ENCODE results near the gene ATP8B3.

The ATP8B3 gene

GRCh38 chr19:1747285-1748114, 64.6 kb downstream of the ATP8B3 start (continued):
- TF ChIP-seq ZIC2 (tag by site-specific recombination; IDR thresholded peaks at IDR 0.05) (peak; percentile 63), ZNF398 (tag by site-specific recombination; IDR thresholded peaks at IDR 0.05) (peak; percentile 98), ZNF324 (tag by site-specific recombination; IDR thresholded peaks at IDR 0.05) (peak; percentile 73; the same call in 1 of the 2 replicates), ZNF341 (tag by site-specific recombination; IDR thresholded peaks at IDR 0.05; ENCODE audit: low read depth) (0 out of 2 replicates have a peak, but pooled peaks have one; percentile 27), ZBTB8A (tag by site-specific recombination; IDR thresholded peaks at IDR 0.05) (no peak), ZNF18 (tag by site-specific recombination; IDR thresholded peaks at IDR 0.05) (no peak), PRDM6 (tag by site-specific recombination; IDR thresholded peaks at IDR 0.05) (no peak), EGR2 (tag by site-specific recombination; IDR thresholded peaks at IDR 0.05; ENCODE audit: low read depth) (peak; percentile 93), INSM2 (tag by site-specific recombination; IDR thresholded peaks at IDR 0.05) (peak; percentile 61; the same call in 1 of the 2 replicates), ZSCAN30 (tag by site-specific recombination; IDR thresholded peaks at IDR 0.05) (0 out of 2 replicates have a peak, but pooled peaks have one; percentile 37), ZNF202 (tag by site-specific recombination; IDR thresholded peaks at IDR 0.05; ENCODE audit: borderline replicate concordance) (no peak), ZNF704 (tag by site-specific recombination; IDR thresholded peaks at IDR 0.05) (no peak), ZSCAN23 (tag by site-specific recombination; IDR thresholded peaks at IDR 0.05) (peak; percentile 45; the same call in 1 of the 2 replicates), ZFP69B (tag by site-specific recombination; IDR thresholded peaks at IDR 0.05) (peak; percentile 58), ZSCAN16 (tag by site-specific recombination; IDR thresholded peaks at IDR 0.05) (no peak), TSHZ1 (tag by site-specific recombination; IDR thresholded peaks at IDR 0.05; ENCODE audit: borderline replicate concordance) (peak; percentile 31; the same call in 1 of the 2 replicates), KLF8 (tag by site-specific recombination; IDR thresholded peaks at IDR 0.05) (peak; percentile 52), ZNF449 (tag by site-specific recombination; IDR thresholded peaks at IDR 0.05) (peak; percentile 69), KLF17 (tag by site-specific recombination; IDR thresholded peaks at IDR 0.05) (peak; percentile 78), ZNF404 (tag by site-specific recombination; IDR thresholded peaks at IDR 0.05) (no peak), WT1 (tag by site-specific recombination; IDR thresholded peaks at IDR 0.05) (peak; percentile 99), ZNF391 (tag by site-specific recombination; IDR thresholded peaks at IDR 0.05; ENCODE audit: borderline replicate concordance, low read depth) (no peak), ZNF121 (tag by site-specific recombination; IDR thresholded peaks at IDR 0.05) (no peak), TRIM28 (IDR thresholded peaks at IDR 0.05; ENCODE audit: borderline replicate concordance, low read length) (no peak)

Measured in HEK293 (cell line).